ENCODE results near the gene MYEOV. TPM values are rescaled to one million over a fixed set of nuclear protein-coding genes. Genes with fewer than 3 reads are reported as not detected.
A peak's percentile ranks its signal among the peaks of the same experiment; 100 is the strongest.

Gene MYEOV
- total and polyA plus RNA-seq, 10 of the 15 experiments (the other 5 are each of a cell fraction or from before 2014, with no cell fraction given) = 0.05 to 0.40 (median 0.26) TPM; not detected in 3

DNA sequence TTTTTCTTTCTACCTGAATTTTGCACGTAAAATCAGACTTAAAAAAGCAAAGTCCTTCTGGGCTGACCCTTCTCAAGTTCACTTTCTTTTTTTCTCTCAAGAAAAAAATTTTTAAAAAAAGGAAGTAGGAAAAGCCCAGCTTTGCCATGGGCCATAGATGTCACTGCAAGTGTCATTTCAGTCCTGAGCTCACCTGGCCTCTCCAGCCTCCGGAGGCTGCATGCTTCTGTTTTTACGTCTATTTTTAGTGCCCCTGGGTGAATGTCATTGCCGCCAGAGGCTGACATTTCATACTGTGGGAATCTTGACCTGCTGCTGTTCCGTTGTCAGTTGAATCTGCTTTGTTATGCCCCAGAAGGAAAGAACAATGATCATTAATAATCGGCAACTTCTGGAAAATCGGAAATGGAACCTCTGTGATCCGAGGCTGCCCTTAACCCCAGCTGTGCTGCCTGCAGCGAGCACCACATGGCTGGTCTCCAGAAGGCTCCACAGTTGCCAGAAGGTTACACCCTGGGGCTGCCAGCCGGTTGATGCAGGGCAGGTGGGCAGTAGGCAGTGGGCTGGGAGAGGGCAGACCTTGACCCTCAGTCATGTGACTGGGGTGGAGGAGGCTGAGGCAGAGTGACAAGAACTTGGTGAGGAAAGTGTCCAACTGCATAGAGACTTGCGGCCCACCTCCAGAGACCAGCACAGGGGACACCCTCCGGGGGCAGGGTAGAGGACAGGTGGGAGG is 16.7 kb upstream of the MYEOV start:
- Histone ChIP-seq H2AFZ (ENCODE audit: control insufficient read depth, low read depth, low read length) (peak overlapping the region; percentile 46), H3K27ac (ENCODE audit: control insufficient read depth, insufficient read depth) (peak overlapping the region; percentile 76), H3K4me2 (ENCODE audit: control insufficient read depth, insufficient read depth) (peak overlapping the region; percentile 90), H3K9ac (ENCODE audit: control insufficient read depth, insufficient read depth, low read length) (peak overlapping the region; percentile 72), H3K27me3 (replicated peaks in 1 of 2; ENCODE audit: control insufficient read depth in 2 of 2, insufficient read depth in 2 of 2, low read length in 1 of 2) (no peaks in the 10 kb centered on the region), H3K4me3 (peak overlapping the region; percentile 33; the same call in 1 of the 2 replicates), H3K4me1 (ENCODE audit: control insufficient read depth, insufficient read depth, low read length) (peaks cover 19% of the 10 kb centered on the region), H3K9me3 (replicated peaks; ENCODE audit: control insufficient read depth, insufficient read depth, low read length) (peaks cover 2% of the 10 kb centered on the region; the same call in 1 of the 3 replicates), H3K36me3 (ENCODE audit: control insufficient read depth in 2 of 2, insufficient read depth in 2 of 2, low read length in 1 of 2) (no peaks in the 10 kb centered on the region), H4K20me1 (ENCODE audit: control insufficient read depth, insufficient read depth) (no peaks in the 10 kb centered on the region), H3K79me2 (ENCODE audit: control insufficient read depth, insufficient read depth, low read length) (no peaks in the 10 kb centered on the region)
- in situ Hi-C loops (cut with MboI) (no loop called here), intact Hi-C loops (cut with micrococcal nuclease; ENCODE audit: unreplicated experiment) (loop anchor here (1.0 kb wide), 1 partner anchor 20 kb away; no protein-coding TSS in a partner anchor)
- TSS peak; percentile 98 for BruUV-seq (replicated peaks)
- ATAC-seq (peak; percentile 90), DNase-seq (ENCODE audit: low read depth, low spot score) (peak; percentile 51), FAIRE-seq (peak; percentile 86)
- ChIA-PET POLR2A (interaction anchor here (0.8 kb wide), 4 partner anchors 18 to 66 kb away, joined by 3 to 6 read pairs (median 4); no protein-coding TSS in a partner anchor), SMC1A (ENCODE audit: uncharacterized antibody, unreplicated experiment) (interaction anchor here (0.9 to 2.0 kb wide), 10 partner anchors 16 to 367 kb away, joined by 3 to 12 read pairs (median 4); partner anchors contain the start of gene SMIM38), CTCF (interaction anchor here (0.5 to 2.2 kb wide), 8 partner anchors 16 to 392 kb away, joined by 3 to 12 read pairs (median 4); partner anchors contain the start of gene MYEOV), RAD21 (ENCODE audit: unreplicated experiment) (interaction anchor here (0.6 to 4.3 kb wide), 12 partner anchors 11 to 365 kb away, joined by 3 to 46 read pairs (median 5); partner anchors contain the start of genes CCND1 and SMIM38)
- 17% methylated on average over 12 of the region's 12 CpGs for WGBS (ENCODE audit: insufficient coverage, insufficient replicate concordance, low lambda C conversion rate, missing lambda C conversion rate)
- no peak for TF ChIP-seq KDM1A (IDR thresholded peaks at IDR 0.05; ENCODE audit: borderline replicate concordance)
- TF ChIP-seq TARDBP (IDR thresholded peaks at IDR 0.05; ENCODE audit: borderline replicate concordance) = no peak
- TF ChIP-seq, protein P1, sequence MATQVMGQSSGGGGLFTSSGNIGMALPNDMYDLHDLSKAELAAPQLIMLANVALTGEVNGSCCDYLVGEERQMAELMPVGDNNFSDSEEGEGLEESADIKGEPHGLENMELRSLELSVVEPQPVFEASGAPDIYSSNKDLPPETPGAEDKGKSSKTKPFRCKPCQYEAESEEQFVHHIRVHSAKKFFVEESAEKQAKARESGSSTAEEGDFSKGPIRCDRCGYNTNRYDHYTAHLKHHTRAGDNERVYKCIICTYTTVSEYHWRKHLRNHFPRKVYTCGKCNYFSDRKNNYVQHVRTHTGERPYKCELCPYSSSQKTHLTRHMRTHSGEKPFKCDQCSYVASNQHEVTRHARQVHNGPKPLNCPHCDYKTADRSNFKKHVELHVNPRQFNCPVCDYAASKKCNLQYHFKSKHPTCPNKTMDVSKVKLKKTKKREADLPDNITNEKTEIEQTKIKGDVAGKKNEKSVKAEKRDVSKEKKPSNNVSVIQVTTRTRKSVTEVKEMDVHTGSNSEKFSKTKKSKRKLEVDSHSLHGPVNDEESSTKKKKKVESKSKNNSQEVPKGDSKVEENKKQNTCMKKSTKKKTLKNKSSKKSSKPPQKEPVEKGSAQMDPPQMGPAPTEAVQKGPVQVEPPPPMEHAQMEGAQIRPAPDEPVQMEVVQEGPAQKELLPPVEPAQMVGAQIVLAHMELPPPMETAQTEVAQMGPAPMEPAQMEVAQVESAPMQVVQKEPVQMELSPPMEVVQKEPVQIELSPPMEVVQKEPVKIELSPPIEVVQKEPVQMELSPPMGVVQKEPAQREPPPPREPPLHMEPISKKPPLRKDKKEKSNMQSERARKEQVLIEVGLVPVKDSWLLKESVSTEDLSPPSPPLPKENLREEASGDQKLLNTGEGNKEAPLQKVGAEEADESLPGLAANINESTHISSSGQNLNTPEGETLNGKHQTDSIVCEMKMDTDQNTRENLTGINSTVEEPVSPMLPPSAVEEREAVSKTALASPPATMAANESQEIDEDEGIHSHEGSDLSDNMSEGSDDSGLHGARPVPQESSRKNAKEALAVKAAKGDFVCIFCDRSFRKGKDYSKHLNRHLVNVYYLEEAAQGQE (IDR thresholded peaks at IDR 0.05; ENCODE audit: low read depth, low read length) = no peak
- TF ChIP-seq MEF2B (IDR thresholded peaks at IDR 0.05; ENCODE audit: partially characterized antibody, poor library complexity, severe bottlenecking) = peak; percentile 85
- no peak for TF ChIP-seq TBL1XR1 (IDR thresholded peaks at IDR 0.05; ENCODE audit: low read depth, low read length)
- TF ChIP-seq ETV6 (conservative IDR thresholded peaks at IDR 0.05 in 1 of 2, IDR thresholded peaks at IDR 0.05 in 1 of 2; ENCODE audit: borderline replicate concordance in 1 of 2, low read depth in 1 of 2) = peak in 1 of 2 experiments; percentile 75; a peak in 1 of 4 replicates
- TF ChIP-seq, protein P2, sequence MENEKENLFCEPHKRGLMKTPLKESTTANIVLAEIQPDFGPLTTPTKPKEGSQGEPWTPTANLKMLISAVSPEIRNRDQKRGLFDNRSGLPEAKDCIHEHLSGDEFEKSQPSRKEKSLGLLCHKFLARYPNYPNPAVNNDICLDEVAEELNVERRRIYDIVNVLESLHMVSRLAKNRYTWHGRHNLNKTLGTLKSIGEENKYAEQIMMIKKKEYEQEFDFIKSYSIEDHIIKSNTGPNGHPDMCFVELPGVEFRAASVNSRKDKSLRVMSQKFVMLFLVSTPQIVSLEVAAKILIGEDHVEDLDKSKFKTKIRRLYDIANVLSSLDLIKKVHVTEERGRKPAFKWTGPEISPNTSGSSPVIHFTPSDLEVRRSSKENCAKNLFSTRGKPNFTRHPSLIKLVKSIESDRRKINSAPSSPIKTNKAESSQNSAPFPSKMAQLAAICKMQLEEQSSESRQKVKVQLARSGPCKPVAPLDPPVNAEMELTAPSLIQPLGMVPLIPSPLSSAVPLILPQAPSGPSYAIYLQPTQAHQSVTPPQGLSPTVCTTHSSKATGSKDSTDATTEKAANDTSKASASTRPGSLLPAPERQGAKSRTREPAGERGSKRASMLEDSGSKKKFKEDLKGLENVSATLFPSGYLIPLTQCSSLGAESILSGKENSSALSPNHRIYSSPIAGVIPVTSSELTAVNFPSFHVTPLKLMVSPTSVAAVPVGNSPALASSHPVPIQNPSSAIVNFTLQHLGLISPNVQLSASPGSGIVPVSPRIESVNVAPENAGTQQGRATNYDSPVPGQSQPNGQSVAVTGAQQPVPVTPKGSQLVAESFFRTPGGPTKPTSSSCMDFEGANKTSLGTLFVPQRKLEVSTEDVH (IDR thresholded peaks at IDR 0.05; ENCODE audit: low read depth, partially characterized antibody) = no peak
- TF ChIP-seq SMC3 (IDR thresholded peaks at IDR 0.05; ENCODE audit: borderline replicate concordance, low read length) = no peak
- TF ChIP-seq CEBPB (IDR thresholded peaks at IDR 0.05; ENCODE audit: borderline replicate concordance in 1 of 2, low read depth in 2 of 2, low read length in 2 of 2) = no peak
- peak; percentile 86; the same call in 1 of the 2 replicates for TF ChIP-seq NFIC (IDR thresholded peaks at IDR 0.05; ENCODE audit: low read depth, low read length)
- TF ChIP-seq NR2C2 (IDR thresholded peaks at IDR 0.05; ENCODE audit: borderline replicate concordance, control insufficient read depth, insufficient read length, low read depth) = no peak
- TF ChIP-seq, protein P3, sequence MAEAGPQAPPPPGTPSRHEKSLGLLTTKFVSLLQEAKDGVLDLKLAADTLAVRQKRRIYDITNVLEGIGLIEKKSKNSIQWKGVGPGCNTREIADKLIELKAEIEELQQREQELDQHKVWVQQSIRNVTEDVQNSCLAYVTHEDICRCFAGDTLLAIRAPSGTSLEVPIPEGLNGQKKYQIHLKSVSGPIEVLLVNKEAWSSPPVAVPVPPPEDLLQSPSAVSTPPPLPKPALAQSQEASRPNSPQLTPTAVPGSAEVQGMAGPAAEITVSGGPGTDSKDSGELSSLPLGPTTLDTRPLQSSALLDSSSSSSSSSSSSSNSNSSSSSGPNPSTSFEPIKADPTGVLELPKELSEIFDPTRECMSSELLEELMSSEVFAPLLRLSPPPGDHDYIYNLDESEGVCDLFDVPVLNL (IDR thresholded peaks at IDR 0.05; ENCODE audit: low read depth, low read length) = no peak
- no peak for TF ChIP-seq ZNF207 (IDR thresholded peaks at IDR 0.05; ENCODE audit: borderline replicate concordance)
- peak; percentile 50; the same call in 1 of the 2 replicates for TF ChIP-seq ZNF384 (IDR thresholded peaks at IDR 0.05; ENCODE audit: borderline replicate concordance, low read depth, low read length)
